ENCODE data around the gene QKI.

GRCh38 chr6:163428373-163428772 is 13.9 kb downstream of the QKI start:
- TF ChIP-seq REST (tag by site-specific recombination; IDR thresholded peaks at IDR 0.05) (no peak), ZNF777 (tag by site-specific recombination; IDR thresholded peaks at IDR 0.05; ENCODE audit: borderline replicate concordance) (no peak), CTCF (tag by site-specific recombination; IDR thresholded peaks at IDR 0.05) (no peak), ZNF433 (tag by site-specific recombination; IDR thresholded peaks at IDR 0.05; ENCODE audit: low read depth) (no peak), ZNF747 (tag by site-specific recombination; IDR thresholded peaks at IDR 0.05) (no peak)

All from HEK293 (cell line).